Hematopoietic multipotent progenitor cell treated with erythropoietin and hydrocortisone succinate and interleukin-3 and kit ligand, for 4 days (in vitro differentiated cells): ENCODE results near the gene SLC16A13.
"Not testable (repeated sequence)": the region's sequence is repeated elsewhere in the genome, so short reads cannot be mapped to it uniquely, and the experiment has no call there.

Experiments used
- DNase-seq: peaks from one replicate; pipeline ENCODE4 v3.0.0-alpha.2; 2015

Gene SLC16A13

DNA sequence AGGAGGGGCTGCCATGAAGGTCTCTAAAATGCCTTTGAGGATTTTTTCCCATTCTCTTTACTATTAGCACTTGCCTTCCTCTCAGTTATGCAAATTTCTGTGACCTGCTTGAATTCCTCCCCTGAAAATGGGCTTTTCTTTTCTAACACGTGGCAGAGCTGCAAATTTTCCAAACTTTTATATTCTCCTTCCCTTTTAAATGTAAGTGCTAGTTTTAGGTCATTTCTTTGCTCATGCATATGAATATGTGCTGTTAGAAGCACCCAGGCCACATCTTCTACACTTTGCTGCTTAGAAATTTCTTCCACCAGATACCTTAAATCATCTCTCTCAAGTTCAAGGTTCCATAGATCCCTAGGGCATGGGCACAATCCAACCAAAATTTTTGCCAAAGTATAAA is 32.5 kb downstream of the SLC16A13 start:
- DNase-seq, result no peak

DNA sequence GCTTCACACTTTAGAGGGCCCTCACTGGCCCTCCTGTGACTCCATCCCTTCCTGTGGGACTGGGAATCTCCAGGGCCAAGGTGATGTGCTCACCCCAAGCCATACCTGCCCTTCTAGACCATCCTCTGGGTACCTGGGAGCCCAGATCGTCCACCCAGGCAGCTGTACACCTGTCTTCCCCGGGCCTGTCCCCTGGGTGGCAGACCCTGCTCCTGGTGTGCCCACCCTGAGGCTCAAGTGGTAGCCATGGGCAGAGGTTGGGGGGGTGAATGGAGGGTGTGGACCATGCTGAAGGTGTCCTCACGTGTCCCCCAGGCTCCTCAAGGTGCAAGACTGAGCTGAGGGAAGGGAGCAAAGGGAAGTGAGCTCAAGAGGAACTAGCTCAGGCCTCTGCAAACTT is 34.9 kb downstream of the SLC16A13 start:
- no peak for DNase-seq

DNA sequence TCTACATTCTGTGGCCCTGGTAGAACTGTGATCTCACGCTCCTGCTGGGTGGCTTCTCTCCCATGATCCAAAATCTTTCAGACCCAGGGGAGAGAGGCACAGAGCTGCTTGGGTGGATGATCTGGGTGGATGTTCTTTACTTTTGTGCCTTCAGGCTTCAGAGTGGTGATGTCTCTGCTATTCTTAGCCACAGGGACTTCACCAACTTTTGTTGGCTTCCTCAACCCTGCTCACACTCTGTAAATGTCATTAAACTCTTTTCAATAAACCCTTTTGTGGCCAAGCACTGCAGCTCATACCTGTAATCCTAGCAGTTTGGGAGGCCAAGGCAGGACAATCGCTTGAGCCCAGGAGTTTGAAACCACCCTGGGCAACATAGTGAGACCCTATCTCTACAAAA is 36.6 kb downstream of the SLC16A13 start:
- DNase-seq, result no peak

DNA sequence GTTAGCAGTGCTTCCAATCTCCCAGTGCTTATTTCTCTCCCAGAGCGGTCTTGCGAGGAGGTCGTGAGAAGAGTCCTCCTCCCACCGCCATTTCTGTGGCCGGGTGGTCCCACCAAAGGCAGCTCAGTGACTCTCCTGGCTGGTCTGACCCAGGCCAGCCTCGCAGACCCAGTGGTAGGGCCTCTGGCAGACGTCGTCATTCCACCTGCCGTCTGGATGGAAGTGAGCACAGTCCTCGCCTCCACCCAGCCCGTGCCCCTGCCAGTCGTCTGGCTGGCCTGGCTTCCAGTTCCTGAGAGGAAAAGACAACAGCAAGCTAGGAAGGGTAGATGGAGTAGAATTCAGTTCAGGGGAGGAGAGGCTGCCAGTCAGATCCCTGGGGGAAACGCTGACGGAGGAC is 39.1 kb downstream of the SLC16A13 start:
- DNase-seq, result no peak

DNA sequence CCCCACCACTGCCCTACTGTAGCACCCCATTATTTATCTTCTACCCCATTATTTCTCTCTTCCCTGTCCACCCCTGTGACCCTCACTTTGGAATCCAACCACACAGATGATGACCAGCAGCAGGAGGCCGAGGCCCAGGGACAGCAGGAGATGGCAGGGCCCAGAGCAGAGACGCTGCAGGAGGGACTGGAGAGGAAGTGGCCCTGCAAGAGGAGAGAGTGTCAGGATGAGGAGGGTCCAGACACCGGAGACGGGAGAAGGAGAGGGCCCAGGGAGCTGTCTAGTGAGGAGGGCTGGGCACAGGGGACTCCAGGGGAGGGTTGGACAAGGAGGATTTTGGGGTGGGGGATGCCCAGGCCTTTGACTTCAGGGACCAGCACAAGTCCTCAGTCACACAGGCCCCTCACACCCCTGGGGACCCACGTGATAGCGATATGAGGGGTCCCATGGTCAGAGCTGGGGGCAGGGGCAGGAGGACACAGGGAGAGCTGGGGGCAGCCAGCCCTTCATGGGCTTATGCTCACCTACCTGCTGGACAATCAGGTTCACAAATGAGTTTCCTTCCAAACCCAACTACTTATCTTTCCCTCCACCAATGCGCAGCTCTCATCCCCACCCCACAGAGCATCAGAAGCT is 42.2 kb downstream of the SLC16A13 start:
- DNase-seq, result no peak

DNA sequence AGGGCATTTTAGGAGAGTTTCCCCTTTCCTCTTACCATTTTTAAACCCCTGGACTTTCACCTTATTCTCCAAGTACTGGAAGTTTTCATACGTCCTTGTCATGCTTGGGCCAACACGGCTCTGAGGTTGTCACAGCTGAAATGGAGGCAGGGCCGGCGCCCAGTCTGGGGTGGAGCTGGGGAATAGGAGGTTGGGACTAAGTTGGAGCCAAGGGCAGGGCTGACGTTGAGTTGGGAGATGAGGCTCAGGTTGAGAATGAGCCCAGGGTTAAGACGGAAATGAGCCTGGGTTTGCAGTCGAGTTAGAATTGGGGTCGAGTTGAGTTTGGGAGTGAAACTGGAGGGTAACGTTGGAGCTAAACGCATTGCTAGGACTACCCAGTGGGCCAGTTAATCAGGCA is 42.9 kb downstream of the SLC16A13 start:
- no peak for DNase-seq

DNA sequence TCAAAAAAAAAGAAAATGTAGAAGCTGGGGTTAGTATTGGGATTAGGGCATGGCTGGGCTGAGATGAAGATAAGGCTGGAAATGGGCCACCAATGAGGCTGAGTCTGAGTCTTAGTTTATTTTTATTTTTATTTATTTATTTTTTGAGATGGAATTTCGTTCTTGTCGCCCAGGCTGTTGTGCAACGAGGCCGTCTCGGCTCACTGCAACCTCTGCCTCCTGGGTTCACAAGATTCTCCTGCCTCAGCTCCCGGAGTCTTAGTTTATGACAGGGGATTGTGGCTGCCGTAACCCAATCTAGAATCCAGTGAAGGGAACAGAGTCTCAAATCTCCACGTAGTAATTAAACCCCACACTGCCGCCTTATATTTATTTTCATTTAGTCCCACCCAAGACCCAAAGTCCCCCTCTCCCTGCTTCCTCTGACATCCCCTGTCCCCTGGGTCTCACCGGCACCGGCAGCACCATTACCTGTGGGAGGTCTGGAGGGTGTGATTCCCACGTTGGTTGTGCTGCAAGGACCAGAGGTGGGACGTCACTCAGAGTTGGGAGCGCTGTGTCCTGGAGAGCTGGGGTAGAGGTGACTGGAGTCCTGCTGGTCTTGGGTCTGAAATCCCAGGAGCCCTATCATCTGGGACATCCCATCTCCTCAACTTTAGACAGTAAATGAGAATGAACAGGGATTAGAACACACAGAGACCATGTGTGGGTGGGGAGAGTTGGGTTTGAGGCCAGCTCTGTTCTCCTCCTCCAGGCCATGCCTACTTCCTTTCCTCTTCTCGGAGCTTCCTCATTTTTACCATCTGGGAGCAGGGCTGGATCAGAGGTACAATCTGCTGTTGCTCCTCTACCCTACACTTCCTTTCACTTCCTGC is 44.0 kb downstream of the SLC16A13 start, which contains the start of gene CLEC10A:
Gene CLEC10A (minus strand): TSS at position 671 of the 875 bp plus-strand sequence. CDS start 1,439 bp downstream, outside the sequence.
- DNase-seq, result peak; percentile 30

DNA sequence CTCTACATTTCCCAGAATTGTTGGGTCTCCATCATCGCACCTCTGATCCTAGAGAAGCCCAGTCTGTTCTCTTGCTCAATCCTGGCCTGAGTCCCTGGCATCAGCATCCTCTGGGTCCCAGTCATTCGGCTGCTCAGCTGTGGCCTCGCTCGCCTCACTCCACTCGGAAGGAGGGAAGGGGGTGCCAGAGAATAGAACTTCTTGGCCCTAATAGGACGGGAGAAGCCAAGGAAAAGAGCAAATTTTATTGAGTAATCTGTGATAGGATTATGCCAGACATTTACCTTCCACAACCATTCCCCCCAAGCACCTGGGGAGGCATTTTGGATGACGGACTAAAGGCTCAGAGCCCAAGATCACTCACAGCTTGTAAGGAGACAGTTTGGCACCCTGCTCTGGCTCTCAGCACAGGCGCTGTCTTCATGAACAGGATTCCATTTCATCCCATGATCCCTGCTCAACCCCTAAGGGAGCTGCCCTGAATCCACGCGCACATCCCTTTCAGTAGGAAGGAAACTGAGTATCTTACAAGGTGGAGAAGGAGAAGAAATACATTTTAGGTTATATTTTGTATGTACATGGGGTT is 44.7 kb downstream of the SLC16A13 start:
- DNase-seq, result no peak

DNA sequence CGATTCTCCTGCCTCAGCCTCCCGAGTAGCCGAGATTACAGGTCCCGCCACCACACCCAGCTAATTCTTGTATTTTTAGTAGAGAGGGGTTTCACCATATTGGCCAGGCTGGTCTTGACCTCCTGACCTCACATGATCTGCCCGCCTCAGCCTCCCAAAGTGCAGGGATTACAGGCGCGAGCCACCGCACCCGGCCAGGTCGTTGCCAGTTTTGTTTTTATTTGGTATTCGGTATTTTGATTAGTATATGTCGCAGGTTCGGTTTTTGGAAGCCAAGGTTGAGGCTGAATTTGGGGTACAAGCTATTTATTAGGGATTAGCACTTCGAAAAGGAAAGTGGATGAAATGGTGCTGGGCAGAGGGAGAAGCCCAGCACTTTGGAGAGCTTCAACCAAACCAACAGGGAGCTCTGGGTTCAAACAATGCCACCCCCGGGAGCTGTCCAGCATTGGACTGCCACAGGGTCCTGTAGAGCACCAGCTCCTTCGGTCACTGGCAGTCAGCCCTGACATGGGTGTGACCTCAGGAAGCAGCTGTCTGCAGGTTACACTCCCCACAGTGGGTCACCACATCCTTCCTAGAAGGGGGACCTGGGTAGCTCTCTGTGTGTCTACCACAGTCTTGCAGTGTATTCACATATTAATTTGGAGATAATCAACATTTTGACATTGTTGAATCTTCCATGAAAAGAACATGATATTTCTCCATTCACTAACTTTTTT is 45.7 kb downstream of the SLC16A13 start:
- peak; percentile 80 for DNase-seq

DNA sequence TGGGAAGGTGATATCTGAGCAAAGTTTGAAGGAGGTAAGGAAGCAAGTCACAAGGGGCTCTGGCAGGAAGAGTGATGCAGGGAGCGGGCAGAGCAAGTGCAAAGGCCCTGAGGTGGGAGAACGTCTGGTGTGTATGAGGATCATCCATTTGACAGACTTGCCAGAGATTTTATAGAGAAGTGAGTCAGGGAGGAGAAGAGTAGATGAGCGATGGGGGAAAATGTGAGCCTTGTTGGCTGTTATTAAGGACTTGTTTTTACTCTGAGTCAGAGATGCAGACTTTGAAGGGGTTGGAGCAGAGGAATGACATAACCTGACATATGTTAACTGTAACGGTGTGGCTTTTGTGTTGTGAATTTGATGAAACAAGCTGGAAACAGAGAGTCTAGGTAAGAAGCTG is 47.8 kb downstream of the SLC16A13 start:
- no peak for DNase-seq

DNA sequence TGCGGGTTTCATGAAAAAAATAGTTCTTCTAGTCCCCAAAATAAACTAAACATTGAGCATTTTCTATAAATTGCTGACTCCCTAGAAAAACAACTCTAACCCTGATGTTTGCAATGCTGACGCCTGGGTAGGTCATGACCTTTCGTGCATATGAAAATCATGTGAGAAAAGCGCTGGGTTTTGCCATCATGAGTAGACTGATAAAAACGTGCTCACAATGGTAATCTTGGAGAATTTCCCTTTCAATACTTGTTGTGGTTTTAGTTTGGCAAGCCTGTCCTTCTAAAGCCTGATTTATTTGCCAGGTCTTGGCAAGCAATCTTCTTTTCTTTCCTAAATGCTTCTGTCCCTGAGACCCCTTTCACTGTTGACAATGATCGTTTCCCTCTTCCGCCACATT is 48.3 kb downstream of the SLC16A13 start:
- DNase-seq, result peak; percentile 51

DNA sequence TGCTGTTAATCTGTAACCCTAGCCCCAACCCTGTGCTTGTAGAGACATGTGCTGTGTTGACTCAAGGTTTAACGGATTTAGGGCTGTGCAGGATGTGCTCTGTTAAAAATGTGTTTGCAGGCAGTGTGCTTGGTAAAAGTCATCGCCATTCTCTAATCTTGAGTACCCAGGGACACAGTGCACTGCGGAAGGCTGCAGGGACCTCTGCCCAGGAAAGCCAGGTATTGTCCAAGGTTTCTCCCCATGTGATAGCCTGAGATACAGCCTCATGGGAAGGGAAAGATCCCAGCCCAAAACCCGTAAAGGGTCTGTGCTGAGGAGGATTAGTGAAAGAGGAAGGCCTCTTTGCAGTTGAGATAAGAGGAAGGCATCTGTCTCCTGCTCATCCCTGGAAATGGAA is 52.6 kb downstream of the SLC16A13 start:
- DNase-seq, result not testable (repeated sequence)

DNA sequence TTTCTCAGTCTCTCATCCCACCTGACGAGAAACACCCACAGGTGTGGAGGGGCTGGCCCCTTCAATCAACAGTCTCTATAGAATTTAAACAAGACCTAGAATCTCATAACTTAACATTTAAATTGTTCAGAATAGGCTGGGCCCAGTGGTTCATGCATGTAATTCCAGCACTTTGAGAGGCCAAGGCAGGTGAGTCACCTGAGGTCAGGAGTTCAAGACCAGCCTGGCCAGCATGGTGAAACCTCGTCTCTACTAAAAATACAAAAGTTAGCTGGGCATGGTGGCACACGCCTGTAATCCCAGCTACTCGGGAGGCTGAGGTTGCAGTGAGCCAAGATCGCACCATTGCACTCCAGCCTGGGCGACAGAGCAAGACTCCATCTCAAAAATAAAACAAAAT is 53.8 kb downstream of the SLC16A13 start:
- not testable (repeated sequence) for DNase-seq
